ENCODE data around the gene LMAN2L.

DNA sequence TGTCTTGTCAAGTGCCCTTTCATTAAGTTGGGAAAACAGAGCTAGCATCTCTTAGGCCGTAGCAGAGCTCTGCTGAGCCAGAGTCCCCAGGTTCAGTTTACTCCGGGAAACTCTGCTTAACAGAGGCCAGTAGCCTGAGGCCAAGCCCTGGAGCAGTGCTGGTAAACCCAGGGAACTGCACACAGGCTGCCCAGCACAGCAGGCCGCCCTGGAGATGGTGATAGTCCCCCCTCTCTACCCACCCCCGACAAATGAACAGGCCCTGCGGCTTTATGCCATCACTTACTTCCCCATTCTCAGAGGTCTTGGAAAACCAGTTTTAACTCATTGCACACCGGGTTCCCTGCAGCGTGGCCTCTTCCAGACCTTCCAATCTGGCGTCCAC is 24.4 kb upstream of the LMAN2L start:
- TF ChIP-seq POLR2AphosphoS5 (IDR thresholded peaks at IDR 0.05; ENCODE audit: borderline replicate concordance, low read depth, low read length), result no peak
- no peak for TF ChIP-seq FOXP2 (optimal IDR thresholded peaks at IDR 0.05; ENCODE audit: control extremely low read depth, extremely low read length, insufficient read depth)
- no peak for TF ChIP-seq EZH2 (IDR thresholded peaks at IDR 0.05)

All from SK-N-MC (cell line).